IPS DF 6.9 (cell line): ENCODE data around the gene CDC37L1.

Experiments
- DNase-seq: peaks from one replicate; pipeline ENCODE4 v3.0.0-alpha.2; 2013; ENCODE audit warnings: low read depth, low spot score
- H3K27ac ChIP-seq: one replicate; pipeline ENCODE4 v1.5.1; 2013; ENCODE audit warnings: low read length, control low read depth
- H3K27me3 ChIP-seq: 2 replicates; pipeline ENCODE4 v1.6.1; 2013; ENCODE audit warnings: mild to moderate bottlenecking, low read length; ENCODE audit not compliant: control insufficient read depth, insufficient read depth
- H3K36me3 ChIP-seq: 2 replicates; pipeline ENCODE4 v1.6.1; 2013; ENCODE audit warnings: low read length; ENCODE audit not compliant: control insufficient read depth, insufficient read depth
- H3K4me1 ChIP-seq: 2 replicates; pipeline ENCODE4 v1.6.1; 2013; ENCODE audit warnings: low read length; ENCODE audit not compliant: control insufficient read depth, insufficient read depth
- H3K4me3 ChIP-seq: 2 replicates; pipeline ENCODE4 v1.5.1; 2013; ENCODE audit warnings: mild to moderate bottlenecking, low read length
- H3K9me3 ChIP-seq: 2 replicates; pipeline ENCODE4 v1.6.1; 2013; ENCODE audit warnings: low read length, inconsistent platforms; ENCODE audit not compliant: control insufficient read depth, insufficient read depth
- WGBS: extraction: QIAGEN DNeasy Blood & Tissue Kit; methylation state at CpG from one replicate; pipeline ENCODE4 v1.1.7; 2013; ENCODE audit warnings: mixed read lengths, missing lambda C conversion rate; ENCODE audit not compliant: insufficient read length, insufficient coverage; 5-methylcytosine and 5-hydroxymethylcytosine counted together

Gene CDC37L1

GRCh38 chr9:4732890-4733289 lies 53.5 kb downstream of the CDC37L1 start:
- DNase-seq: no peak
- Histone ChIP-seq H3K4me3 (no peak overlapping the region), H3K27me3 (no peaks in the 10 kb centered on the region), H3K9me3 (no peaks in the 10 kb centered on the region), H3K36me3 (no peaks in the 10 kb centered on the region), H3K4me1 (no peaks in the 10 kb centered on the region; the same call in 1 of the 2 replicates), H3K27ac (no peak overlapping the region)
- no CpG with 5 or more reads among the region's 1 CpG for WGBS

GRCh38 chr9:4734150-4734549 lies 54.8 kb downstream of the CDC37L1 start:
- Histone ChIP-seq H3K9me3 (no peaks in the 10 kb centered on the region), H3K27ac (no peak overlapping the region), H3K4me3 (no peak overlapping the region), H3K36me3 (no peaks in the 10 kb centered on the region), H3K4me1 (no peaks in the 10 kb centered on the region; the same call in 1 of the 2 replicates), H3K27me3 (no peaks in the 10 kb centered on the region)
- no CpG with 5 or more reads among the region's 2 CpGs for WGBS
- no peak for DNase-seq

- no peaks in the 10 kb centered on the region; the same call in 1 of the 2 replicates for H3K4me1 ChIP-seq
- H3K4me3 ChIP-seq: no peak overlapping the region
- H3K9me3 ChIP-seq: no peaks in the 10 kb centered on the region
- no peak overlapping the region for H3K27ac ChIP-seq
- H3K36me3 ChIP-seq: no peaks in the 10 kb centered on the region
- no CpG with 5 or more reads among the region's 19 CpGs for WGBS
- no peak for DNase-seq
- H3K27me3 ChIP-seq: no peaks in the 10 kb centered on the region
Measured at GRCh38 chr9:4738866-4739586, 59.7 kb downstream of the CDC37L1 start.

- no peak for DNase-seq
- no peak overlapping the region for H3K27ac ChIP-seq
- WGBS: no CpG with 5 or more reads among the region's 26 CpGs
Measured at GRCh38 chr9:4739587-4740387, 60.4 kb downstream of the CDC37L1 start.

GRCh38 chr9:4740388-4740637 lies 60.9 kb downstream of the CDC37L1 start:
- peak overlapping the region; percentile 81; the same call in 1 of the 2 replicates for H3K4me3 ChIP-seq
- H3K36me3 ChIP-seq: no peaks in the 10 kb centered on the region
- no CpG with 5 or more reads among the region's 4 CpGs for WGBS
- DNase-seq: no peak
- H3K27me3 ChIP-seq: no peaks in the 10 kb centered on the region
- no peaks in the 10 kb centered on the region for H3K9me3 ChIP-seq
- H3K27ac ChIP-seq: no peak overlapping the region
- H3K4me1 ChIP-seq: no peaks in the 10 kb centered on the region; the same call in 1 of the 2 replicates

More at GRCh38 chr9:4739587-4740387, 60.4 kb downstream of the CDC37L1 start:
- Histone ChIP-seq H3K27me3 (no peaks in the 10 kb centered on the region), H3K4me3 (peak overlapping the region; percentile 81; the same call in 1 of the 2 replicates), H3K9me3 (no peaks in the 10 kb centered on the region), H3K36me3 (no peaks in the 10 kb centered on the region), H3K4me1 (no peaks in the 10 kb centered on the region; the same call in 1 of the 2 replicates)

GRCh38 chr9:4740638-4741364 lies 61.4 kb downstream of the CDC37L1 start, which contains the start of gene AK3:
Gene AK3, minus strand, starts transcription at chr9:4741202. Its CDS starts 115 bp downstream, at chr9:4741087.
- H3K27ac ChIP-seq: no peak within 1 kb of the TSS
- no peaks in the 10 kb centered on the region for H3K36me3 ChIP-seq
- no peaks in the 10 kb centered on the region for H3K27me3 ChIP-seq
- WGBS: no CpG with 5 or more reads among the region's 84 CpGs
- peak within 1 kb of the TSS; percentile 81 for H3K4me3 ChIP-seq
- no peaks in the 10 kb centered on the region for H3K9me3 ChIP-seq
- DNase-seq: no peak
- no peaks in the 10 kb centered on the region; the same call in 1 of the 2 replicates for H3K4me1 ChIP-seq

- H3K9me3 ChIP-seq: no peaks in the 10 kb centered on the region
- no peaks in the 10 kb centered on the region for H3K36me3 ChIP-seq
- no CpG with 5 or more reads among the region's 54 CpGs for WGBS
- no peak overlapping the region for H3K27ac ChIP-seq
- DNase-seq: no peak
- H3K4me1 ChIP-seq: no peaks in the 10 kb centered on the region; the same call in 1 of the 2 replicates
- peak overlapping the region; percentile 81 for H3K4me3 ChIP-seq
- no peaks in the 10 kb centered on the region for H3K27me3 ChIP-seq
Measured at GRCh38 chr9:4741365-4742089, 62.2 kb downstream of the CDC37L1 start.

GRCh38 chr9:4742246-4742645 lies 62.9 kb downstream of the CDC37L1 start:
- Histone ChIP-seq H3K4me3 (no peak overlapping the region; the same call in 1 of the 2 replicates), H3K27me3 (no peaks in the 10 kb centered on the region), H3K9me3 (no peaks in the 10 kb centered on the region), H3K4me1 (no peaks in the 10 kb centered on the region; the same call in 1 of the 2 replicates), H3K27ac (no peak overlapping the region), H3K36me3 (no peaks in the 10 kb centered on the region)
- no CpG with 5 or more reads among the region's 3 CpGs for WGBS
- no peak for DNase-seq

- Histone ChIP-seq H3K9me3 (no peaks in the 10 kb centered on the region), H3K27ac (no peak overlapping the region), H3K36me3 (no peaks in the 10 kb centered on the region), H3K4me3 (no peak overlapping the region), H3K4me1 (no peaks in the 10 kb centered on the region; the same call in 1 of the 2 replicates), H3K27me3 (no peaks in the 10 kb centered on the region)
- DNase-seq: no peak
- WGBS: no CpG with 5 or more reads among the region's 5 CpGs
Measured at GRCh38 chr9:4743131-4743875, 63.9 kb downstream of the CDC37L1 start.
